Body of pancreas (tissue), 4 donors: ENCODE measurements around the gene RABAC1.

Experiments used
- CTCF ChIP-seq, 7 experiments: fragments of 450-650 bp in 4 of 7; fragments of 200-600 bp in 3 of 7; sonication (generic) in 3 of 7; IDR thresholded peaks; one replicate each; pipeline ENCODE4 v1.5.1; 2016 to 2019; ENCODE audit warnings: antibody characterized with exemption in 7 of 7
- POLR2A ChIP-seq, 3 donors: fragments of 450-650 bp; IDR thresholded peaks; one replicate each; pipeline ENCODE4 v1.6.1; 2016; ENCODE audit warnings: antibody characterized with exemption in 3 of 3, mild to moderate bottlenecking in 2 of 3

- TF ChIP-seq POLR2A (IDR thresholded peaks at IDR 0.05) (no peak), CTCF (IDR thresholded peaks at IDR 0.05) (no peak)
Measured at GRCh38 chr19:41928221-41928683, 30.9 kb downstream of the RABAC1 start, which contains the start of gene ERFL.
